B cell (primary cell): ENCODE data around the gene NTNG1. TPM values are rescaled to one million over a fixed set of nuclear protein-coding genes. Genes with fewer than 3 reads are reported as not detected.

Experiments
- ATAC-seq: fragments of 200-7000 bp; cut with Tn5 transposase; one replicate; pipeline ENCODE4 v1.10.0; 2021; ENCODE audit warnings: low read depth, mild to moderate bottlenecking, moderate number of reproducible peaks, moderate library complexity
- CTCF ChIA-PET: fragments of 350-600 bp; sonication (Branson Sonifier 250); formaldehyde crosslinking; loops from one replicate; lab custom pipeline; 2021; ENCODE audit warnings: antibody characterized with exemption, inconsistent platforms; lab: Charles Lee
- POLR2A ChIA-PET: fragments of 350-600 bp; sonication (Branson Sonifier 250); formaldehyde crosslinking; loops from one replicate; lab custom pipeline; 2021; ENCODE audit warnings: antibody characterized with exemption; lab: Charles Lee
- DNase-seq: peaks from one replicate; pipeline ENCODE4 v3.0.0; 2013
- H2AFZ ChIP-seq: 2 replicates; pipeline ENCODE4 v1.6.1; 2012; ENCODE audit warnings: mild to moderate bottlenecking, low read depth, low read length; ENCODE audit not compliant: insufficient read depth, poor library complexity, severe bottlenecking
- H3K27ac ChIP-seq, 2 donors: 1 replicate in 1 of 2; 2 replicates in 1 of 2; pipeline ENCODE4 v1.5.1; 2012 to 2013; ENCODE audit warnings: low read length in 2 of 2, mild to moderate bottlenecking in 2 of 2, moderate library complexity in 1 of 2
- H3K27me3 ChIP-seq, 4 experiments: fragments of 200-600 bp in 1 of 4; sonication (generic) in 1 of 4; replicated peaks in 1 of 4; 1 replicate in 2 of 4; 2 replicates in 2 of 4; pipeline versions ENCODE4 v1.6.1 to v1.7.0; 2013 to 2016; ENCODE audit warnings: low read length in 3 of 4, mild to moderate bottlenecking in 2 of 4, mixed read lengths in 1 of 4, moderate library complexity in 1 of 4; ENCODE audit not compliant: insufficient read depth in 4 of 4, control insufficient read depth in 3 of 4; ENCODE audit errors: control extremely low read depth in 1 of 4
- H3K36me3 ChIP-seq, 2 experiments: replicated peaks in 1 of 2; 1 replicate in 1 of 2; 2 replicates in 1 of 2; pipeline versions ENCODE4 v1.6.1 to v1.7.1; 2013; ENCODE audit warnings: low read length in 1 of 2; ENCODE audit not compliant: insufficient read depth in 2 of 2, control insufficient read depth in 1 of 2; ENCODE audit errors: control extremely low read depth in 1 of 2, extremely low read depth in 1 of 2
- H3K4me1 ChIP-seq, 2 donors: fragments of 200-600 bp in 1 of 2; sonication (generic) in 1 of 2; 1 replicate in 1 of 2; 2 replicates in 1 of 2; pipeline versions ENCODE4 v1.5.1 to v1.6.1; 2013 to 2017; ENCODE audit warnings: low read length in 2 of 2; ENCODE audit not compliant: control insufficient read depth in 2 of 2, insufficient read depth in 2 of 2
- H3K4me2 ChIP-seq: replicated peaks from 2 replicates; pipeline ENCODE3; 2012; ENCODE audit warnings: mild to moderate bottlenecking, low read depth, low read length; ENCODE audit not compliant: poor library complexity, severe bottlenecking
- H3K4me3 ChIP-seq, 5 experiments: fragments of 200-600 bp in 1 of 5; sonication (generic) in 1 of 5; 1 replicate in 3 of 5; 2 replicates in 2 of 5; pipeline versions ENCODE4 v1.5.1 to v1.7.0; 2011 to 2016; ENCODE audit warnings: low read length in 4 of 5, mild to moderate bottlenecking in 4 of 5, low read depth in 2 of 5, control low read depth in 1 of 5, moderate library complexity in 1 of 5; ENCODE audit not compliant: insufficient read depth in 1 of 5; ENCODE audit errors: control extremely low read depth in 1 of 5, extremely low read depth in 1 of 5
- H3K79me2 ChIP-seq: fragments of 200-600 bp; sonication (generic); one replicate; pipeline ENCODE4 v1.6.0; 2016; ENCODE audit warnings: low read length; ENCODE audit not compliant: control insufficient read depth, insufficient read depth
- H3K9ac ChIP-seq: fragments of 200-600 bp; sonication (generic); 2 replicates; pipeline ENCODE4 v1.6.1; 2017; ENCODE audit warnings: mild to moderate bottlenecking, low read length, moderate library complexity
- H3K9me3 ChIP-seq, 3 donors: one replicate each; pipeline versions ENCODE4 v1.6.1 to v1.7.1; 2013; ENCODE audit warnings: low read length in 2 of 3; ENCODE audit not compliant: control insufficient read depth in 2 of 3, insufficient read depth in 1 of 3; ENCODE audit errors: control extremely low read depth in 1 of 3
- H4K20me1 ChIP-seq: 2 replicates; pipeline ENCODE4 v1.6.0; 2012; ENCODE audit warnings: mild to moderate bottlenecking, low read length; ENCODE audit not compliant: insufficient read depth, control insufficient read depth, poor library complexity, severe bottlenecking
- H3K27ac Mint-ChIP-seq: one replicate; pipeline ENCODE4 v1.8.0; 2021; ENCODE audit warnings: mixed read lengths
- H3K27me3 Mint-ChIP-seq: one replicate; pipeline ENCODE4 v1.8.0; 2021; ENCODE audit warnings: mixed read lengths
- H3K4me1 Mint-ChIP-seq: one replicate; pipeline ENCODE4 v1.8.0; 2021; ENCODE audit warnings: mixed read lengths
- H3K4me3 Mint-ChIP-seq: one replicate; pipeline ENCODE4 v1.8.0; 2021; ENCODE audit warnings: mixed read lengths
- H3K9me3 Mint-ChIP-seq: one replicate; pipeline ENCODE4 v1.8.0; 2022; ENCODE audit warnings: mixed read lengths; ENCODE audit not compliant: insufficient read depth
- CTCF ChIP-seq: fragments of 200-600 bp; IDR thresholded peaks from one replicate; pipeline ENCODE4 v1.8.0; 2022; ENCODE audit warnings: antibody characterized with exemption, mild to moderate bottlenecking
- EZH2 ChIP-seq: IDR thresholded peaks from 2 replicates; pipeline ENCODE4 v1.6.1; 2012; ENCODE audit warnings: borderline replicate concordance, low read depth, mild to moderate bottlenecking, moderate library complexity, low read length; ENCODE audit not compliant: insufficient read depth, poor library complexity, severe bottlenecking
- WGBS: methylation state at CpG from one replicate; pipeline ENCODE4 v1.1.5; 2013; ENCODE audit warnings: missing lambda C conversion rate; ENCODE audit not compliant: insufficient coverage; 5-methylcytosine and 5-hydroxymethylcytosine counted together
- intact Hi-C: fragments of 100-400 bp; cut with micrococcal nuclease; formaldehyde crosslinking; loops from one replicate; pipeline ENCODE4 v1.10.0; 2022
- polyA plus RNA-seq: library from polyadenylated mRNA; depleted of rRNA; stranded (reverse); fragments of >200 nt; gene quantifications from 2 replicates; pipeline ENCODE4 v1.2.3, GENCODE V29; 2012
- total RNA-seq, 2 donors: library from RNA; stranded (reverse); fragments of 120-200 nt in 1 of 2; gene quantifications; 1 replicate in 1 of 2; 2 replicates in 1 of 2; pipeline versions ENCODE4 v1.2.3 to v1.2.4, GENCODE V29; 2013 to 2022

The NTNG1 gene
- total and polyA plus RNA-seq, 2 donors (not counting 1 experiment from before 2014, with no cell fraction given), result 2.8 to 3.7 TPM

GRCh38 chr1:107419003-107419402 lies 278.2 kb downstream of the NTNG1 start:
- DNase-seq, result no peak
- intact Hi-C loops, result no loop called here
- Mint-ChIP-seq H3K27ac (no peak overlapping the region), H3K4me3 (no peak overlapping the region), H3K4me1 (no peaks in the 10 kb centered on the region), H3K9me3 (no peaks in the 10 kb centered on the region), H3K27me3 (no peaks in the 10 kb centered on the region)
- H3K36me3 ChIP-seq, result no peaks in the 10 kb centered on the region
- no peak overlapping the region for H2AFZ ChIP-seq
- H3K79me2 ChIP-seq, result no peaks in the 10 kb centered on the region
- POLR2A ChIA-PET, result no interaction called here
- H3K27me3 ChIP-seq, result no peaks in the 10 kb centered on the region
- H3K4me2 ChIP-seq, result no peak overlapping the region
- TF ChIP-seq EZH2, result no peak
- no peak for TF ChIP-seq CTCF
- no peak for ATAC-seq
- no peak overlapping the region for H3K9ac ChIP-seq
- no peaks in the 10 kb centered on the region for H3K9me3 ChIP-seq
- whole genome bisulfite sequencing, result 94% methylated on average over 2 of the region's 2 CpGs
- H3K4me3 ChIP-seq, result no peak overlapping the region
- no peak overlapping the region for H3K27ac ChIP-seq
- H4K20me1 ChIP-seq, result no peaks in the 10 kb centered on the region
- H3K4me1 ChIP-seq, result no peaks in the 10 kb centered on the region
- CTCF ChIA-PET, result interaction anchor here (1.2 to 2.5 kb wide), 2 partner anchors 11 to 110 kb away, joined by 3 to 10 read pairs; no protein-coding TSS in a partner anchor

DNA sequence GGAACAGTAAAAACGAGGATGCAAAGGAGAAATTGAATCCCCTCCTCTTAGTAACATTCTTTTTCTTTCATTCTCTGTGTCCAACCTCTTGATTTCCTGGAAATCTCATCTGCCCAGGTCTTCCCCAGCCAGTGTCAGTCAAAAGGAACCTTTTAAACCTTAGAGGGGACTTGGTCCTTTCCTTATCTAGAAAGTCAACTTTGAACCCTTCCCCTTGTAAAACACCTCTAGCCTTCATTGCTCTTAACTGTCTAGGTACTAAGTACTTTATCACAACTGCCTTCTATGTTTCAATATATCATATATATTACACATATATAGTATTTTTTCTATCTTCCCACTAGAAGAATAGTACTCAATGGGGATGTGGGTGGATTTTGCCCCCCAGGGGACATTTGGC lies 282.1 kb downstream of the NTNG1 start:
- Histone ChIP-seq H3K27ac (no peak overlapping the region), H2AFZ (no peak overlapping the region), H3K79me2 (no peaks in the 10 kb centered on the region), H3K27me3 (no peaks in the 10 kb centered on the region), H3K4me3 (no peak overlapping the region), H4K20me1 (no peaks in the 10 kb centered on the region), H3K36me3 (no peaks in the 10 kb centered on the region), H3K9me3 (no peaks in the 10 kb centered on the region), H3K4me2 (no peak overlapping the region), H3K4me1 (no peaks in the 10 kb centered on the region), H3K9ac (no peak overlapping the region)
- DNase-seq (no peak), ATAC-seq (no peak)
- Mint-ChIP-seq H3K4me1 (no peaks in the 10 kb centered on the region), H3K4me3 (no peak overlapping the region), H3K27me3 (no peaks in the 10 kb centered on the region), H3K27ac (no peak overlapping the region), H3K9me3 (peaks cover 2% of the 10 kb centered on the region)
- ChIA-PET CTCF (no interaction called here), POLR2A (no interaction called here)
- WGBS, result no CpG with 5 or more reads among the region's 1 CpG
- TF ChIP-seq CTCF (no peak), EZH2 (no peak)
- intact Hi-C loops, result no loop called here
